DOHH2 (cell line): ENCODE data around the gene PSMB5.
"Not testable (repeated sequence)": the region's sequence is repeated elsewhere in the genome, so short reads cannot be mapped to it uniquely, and the experiment has no call there.

ENCODE experiments used
- H3F3A ChIP-seq: fragments of 200-600 bp; sonication (generic), shearing (Covaris generic); 2 replicates; pipeline ENCODE4 v1.6.0; 2016; ENCODE audit warnings: antibody characterized with exemption, mild to moderate bottlenecking; ENCODE audit not compliant: control insufficient read depth, insufficient read depth
- H3K27ac ChIP-seq: fragments of 200-600 bp; sonication (generic); 2 replicates; pipeline ENCODE4 v1.5.1; 2014; ENCODE audit warnings: low read depth, mild to moderate bottlenecking, low read length, moderate library complexity
- H3K27me3 ChIP-seq: fragments of 200-600 bp; sonication (generic); 2 replicates; pipeline ENCODE4 v1.6.1; 2014; ENCODE audit warnings: mild to moderate bottlenecking, low read length, mixed read lengths; ENCODE audit not compliant: control insufficient read depth
- H3K36me3 ChIP-seq: fragments of 200-600 bp; sonication (generic); 2 replicates; pipeline ENCODE4 v1.6.1; 2014; ENCODE audit warnings: mild to moderate bottlenecking, low read length, moderate library complexity, mixed read lengths; ENCODE audit not compliant: control insufficient read depth
- H3K4me1 ChIP-seq: fragments of 200-600 bp; sonication (generic); 2 replicates; pipeline ENCODE4 v1.6.1; 2014; ENCODE audit warnings: mild to moderate bottlenecking, low read length, mixed read lengths; ENCODE audit not compliant: control insufficient read depth
- H3K4me2 ChIP-seq: fragments of 200-600 bp; sonication (generic); 2 replicates; pipeline ENCODE4 v1.6.0; 2014; ENCODE audit warnings: mild to moderate bottlenecking, low read length, moderate library complexity
- H3K4me3 ChIP-seq: fragments of 200-600 bp; sonication (generic); 2 replicates; pipeline ENCODE4 v1.5.1; 2014; ENCODE audit warnings: mild to moderate bottlenecking, low read length, mixed read lengths
- H3K79me2 ChIP-seq: fragments of 200-600 bp; sonication (generic); 2 replicates; pipeline ENCODE4 v1.6.1; 2014; ENCODE audit warnings: mild to moderate bottlenecking, low read length, mixed read lengths; ENCODE audit not compliant: control insufficient read depth
- H3K9me2 ChIP-seq: fragments of 200-600 bp; sonication (generic); replicated peaks from 2 replicates; pipeline ENCODE4 v1.6.1; 2014; ENCODE audit warnings: mild to moderate bottlenecking, low read length, mixed read lengths; ENCODE audit not compliant: control insufficient read depth
- H3K9me3 ChIP-seq: fragments of 200-600 bp; sonication (generic); 2 replicates; pipeline ENCODE4 v1.6.1; 2014; ENCODE audit warnings: antibody characterized with exemption, low read length, mixed read lengths; ENCODE audit not compliant: control insufficient read depth, insufficient read depth
- H4K20me1 ChIP-seq: fragments of 200-600 bp; sonication (generic); 2 replicates; pipeline ENCODE4 v1.6.0; 2014; ENCODE audit warnings: low read depth, mild to moderate bottlenecking, antibody characterized with exemption, low read length, moderate library complexity; ENCODE audit not compliant: control insufficient read depth, insufficient read depth
- CTCF ChIP-seq: fragments of 200-600 bp; sonication (generic); IDR thresholded peaks from one replicate; pipeline ENCODE4 v1.5.1; 2014; ENCODE audit warnings: antibody characterized with exemption, mild to moderate bottlenecking, low read depth, low read length; ENCODE audit not compliant: poor library complexity, severe bottlenecking
- EZH2phosphoT487 ChIP-seq: fragments of 200-600 bp; sonication (generic); IDR thresholded peaks from 2 replicates; pipeline ENCODE4 v1.6.1; 2017; ENCODE audit warnings: borderline replicate concordance, mild to moderate bottlenecking, antibody characterized with exemption, low read length, moderate library complexity, mixed read lengths

The PSMB5 gene

GRCh38 chr14:23005451-23006187, 29.1 kb downstream of the PSMB5 start:
- Histone ChIP-seq H3K79me2 (peaks cover 42% of the 10 kb centered on the region), H3K27me3 (no peaks in the 10 kb centered on the region), H3K9me2 (no peaks in the 10 kb centered on the region), H3K4me2 (peak overlapping the region; percentile 98), H4K20me1 (no peaks in the 10 kb centered on the region), H3K9me3 (no peaks in the 10 kb centered on the region), H3K36me3 (peaks cover 7% of the 10 kb centered on the region; the same call in 1 of the 2 replicates), H3K4me3 (peak overlapping the region; percentile 89), H3K4me1 (peaks cover 46% of the 10 kb centered on the region), H3F3A (peaks cover 23% of the 10 kb centered on the region), H3K27ac (peak overlapping the region; percentile 87)
- TF ChIP-seq CTCF (no peak), EZH2phosphoT487 (no peak)

- H3K9me3 ChIP-seq, H3K4me3 ChIP-seq, H3K4me2 ChIP-seq, H3K36me3 ChIP-seq, H4K20me1 ChIP-seq, H3K27me3 ChIP-seq, H3K9me2 ChIP-seq, H3K27ac ChIP-seq: not testable (repeated sequence)
- Histone ChIP-seq H3K79me2 (peaks cover 38% of the 10 kb centered on the region), H3F3A (peaks cover 17% of the 10 kb centered on the region), H3K4me1 (peaks cover 36% of the 10 kb centered on the region)
Observed at GRCh38 chr14:23004274-23004673, 30.4 kb downstream of the PSMB5 start.

- Histone ChIP-seq H3K9me3 (no peaks in the 10 kb centered on the region), H3K79me2 (peaks cover 21% of the 10 kb centered on the region), H3K4me2 (no peak overlapping the region), H3K36me3 (peaks cover 11% of the 10 kb centered on the region), H4K20me1 (no peaks in the 10 kb centered on the region), H3K9me2 (no peaks in the 10 kb centered on the region), H3K4me1 (peaks cover 19% of the 10 kb centered on the region), H3K27ac (no peak overlapping the region), H3K4me3 (no peak overlapping the region), H3K27me3 (no peaks in the 10 kb centered on the region), H3F3A (peaks cover 4% of the 10 kb centered on the region; the same call in 1 of the 2 replicates)
- TF ChIP-seq EZH2phosphoT487 (no peak), CTCF (no peak)
Observed at GRCh38 chr14:23002592-23002991, 32.1 kb downstream of the PSMB5 start.

- Histone ChIP-seq H3K4me2 (no peak overlapping the region), H3K4me3 (no peak overlapping the region), H3K9me2 (no peaks in the 10 kb centered on the region), H3K27ac (no peak overlapping the region), H3K4me1 (peaks cover 8% of the 10 kb centered on the region), H3K36me3 (peaks cover 4% of the 10 kb centered on the region; the same call in 1 of the 2 replicates), H3K9me3 (no peaks in the 10 kb centered on the region), H3F3A (peaks cover 4% of the 10 kb centered on the region; the same call in 1 of the 2 replicates), H3K27me3 (no peaks in the 10 kb centered on the region), H3K79me2 (peaks cover 8% of the 10 kb centered on the region), H4K20me1 (no peaks in the 10 kb centered on the region)
- TF ChIP-seq EZH2phosphoT487 (no peak), CTCF (no peak)
Observed at GRCh38 chr14:23000860-23001259, 33.8 kb downstream of the PSMB5 start.
